Measurements from ENCODE around the gene NAPA.

Gene NAPA

DNA sequence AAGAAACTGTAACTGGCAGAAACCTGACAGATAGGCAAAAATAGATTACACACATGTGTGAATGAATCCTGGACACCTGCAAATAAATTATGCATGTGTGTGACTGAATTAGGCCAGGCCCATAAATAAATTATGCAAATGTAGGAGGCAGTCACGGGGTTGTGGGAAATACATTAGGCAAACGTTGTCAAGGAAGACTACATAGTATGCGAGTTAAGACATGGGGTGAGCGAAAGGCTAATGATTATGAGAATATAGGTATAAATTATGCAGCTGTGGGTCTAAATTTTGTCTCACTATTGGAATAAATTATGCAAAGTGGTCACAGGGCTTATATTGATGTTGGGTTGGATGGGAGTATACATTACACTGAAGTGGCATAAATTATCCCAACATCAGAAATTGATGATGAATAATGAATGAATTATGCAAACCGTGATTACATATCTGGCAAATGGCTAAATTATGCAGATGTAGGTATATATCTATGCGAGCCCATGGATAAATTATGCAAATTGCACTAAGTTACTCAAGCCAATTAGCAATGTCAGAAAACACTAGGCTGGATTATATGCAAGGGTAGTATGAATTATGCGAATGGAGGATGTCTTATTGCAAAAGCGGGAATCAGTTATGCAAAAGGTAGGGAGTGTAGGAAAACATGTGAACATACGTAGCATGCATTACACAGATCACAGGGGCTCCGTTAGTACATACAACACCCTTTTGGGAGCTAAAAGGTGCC lies 50.0 kb downstream of the NAPA start:
- no peak for DNase-seq (ENCODE audit: low read depth in 2 of 3, low spot score in 2 of 3)

DNA sequence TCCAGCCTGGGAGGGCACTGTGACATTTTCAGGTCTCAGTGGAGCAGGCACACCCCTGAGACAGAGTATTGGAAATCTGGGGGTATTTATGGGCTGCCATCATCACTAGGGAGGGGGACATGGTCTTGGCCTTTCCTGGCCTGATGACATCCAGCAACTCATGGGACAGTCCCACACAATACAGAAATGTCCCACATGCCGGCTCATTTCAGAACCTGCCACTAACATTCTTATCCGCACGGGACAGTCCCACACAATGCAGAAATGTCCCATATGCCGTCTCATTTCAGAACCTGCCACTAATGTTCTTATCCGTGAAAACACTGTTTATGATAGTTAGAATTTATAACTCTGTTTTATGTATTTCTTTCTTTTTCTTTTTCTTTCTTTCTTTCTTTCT lies 53.0 kb downstream of the NAPA start:
- no peak for DNase-seq (ENCODE audit: low read depth in 2 of 3, low spot score in 2 of 3)

DNA sequence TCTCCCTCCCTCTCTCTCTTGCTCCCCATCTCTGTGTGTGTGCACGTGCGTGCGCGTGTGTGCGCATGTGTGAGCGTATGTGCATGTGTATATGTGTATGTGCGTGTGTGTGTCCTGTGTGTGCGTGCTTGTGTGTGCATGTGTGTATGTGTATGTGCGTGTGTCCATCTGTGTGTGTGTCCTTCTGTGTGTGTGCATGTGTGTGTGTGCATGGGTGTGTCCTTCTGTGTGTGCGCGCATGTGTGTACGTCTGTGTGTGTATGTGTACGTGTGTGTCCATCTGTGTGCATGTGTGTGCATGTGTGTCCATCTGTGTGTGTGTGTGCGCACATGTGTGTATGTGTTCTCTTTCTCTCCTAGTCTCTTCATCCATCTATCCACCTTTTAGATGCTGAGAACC lies 55.4 kb downstream of the NAPA start:
- DNase-seq (ENCODE audit: low read depth in 2 of 3, low spot score in 2 of 3) = no peak

DNA sequence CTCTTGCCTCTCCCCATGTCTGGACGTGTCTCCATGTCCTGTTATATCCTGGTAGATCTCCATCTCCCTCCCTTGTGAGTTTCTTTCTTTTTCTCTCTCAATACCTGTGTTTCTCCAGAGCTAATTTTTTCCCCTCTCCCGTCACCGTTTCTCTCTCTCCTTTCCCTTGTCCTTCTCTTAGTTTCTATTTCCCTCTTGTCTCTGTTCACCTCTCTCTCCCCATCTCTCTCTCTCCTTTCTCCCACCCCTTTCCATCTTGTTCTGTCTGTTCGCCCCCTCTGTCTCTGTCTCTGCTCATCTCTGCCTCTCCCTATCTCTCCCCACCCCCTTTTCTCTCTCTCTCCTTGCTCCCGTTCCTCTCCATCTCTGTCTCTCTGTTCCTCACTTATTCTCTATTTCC lies 56.2 kb downstream of the NAPA start:
- DNase-seq (ENCODE audit: low read depth in 2 of 3, low spot score in 2 of 3) = no peak

DNA sequence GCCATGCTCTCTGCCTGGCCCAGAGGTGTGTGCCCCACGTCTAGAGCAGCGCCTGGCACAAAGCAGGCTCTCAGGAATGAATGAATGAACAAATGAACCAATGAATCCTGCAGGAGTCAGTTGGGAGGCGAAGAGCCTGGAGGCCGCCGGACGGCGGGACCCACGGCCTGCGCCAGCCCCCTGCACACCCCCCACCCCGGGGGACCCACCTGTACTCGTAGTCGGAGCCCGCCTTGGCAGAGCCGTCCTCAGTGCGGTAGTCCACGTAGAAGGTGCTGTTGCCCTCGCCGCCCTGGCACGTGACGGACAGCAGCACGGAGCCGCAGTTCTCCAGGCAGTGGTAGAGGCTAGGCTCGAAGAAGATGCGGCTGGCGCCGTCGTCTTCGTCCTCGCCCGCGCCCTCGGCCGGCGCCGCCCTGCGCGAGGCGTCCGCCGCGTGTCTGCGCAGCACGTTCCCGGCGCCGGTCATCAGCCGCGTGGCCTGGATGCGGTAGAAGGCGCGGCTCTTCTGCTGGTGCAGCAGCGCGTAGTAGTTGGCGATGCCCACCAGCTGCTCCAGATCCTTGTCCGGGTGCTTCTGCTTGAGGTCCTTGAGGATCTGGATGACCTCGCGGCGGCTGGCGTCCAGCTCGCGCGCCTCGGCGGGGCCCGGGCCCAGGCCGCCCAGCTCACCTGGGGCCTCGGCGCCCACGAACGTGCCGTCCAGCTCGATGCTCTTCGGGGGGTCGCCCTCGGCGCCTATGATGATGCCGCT lies 58.0 kb downstream of the NAPA start:
- DNase-seq (ENCODE audit: low read depth in 2 of 3, low spot score in 2 of 3) = no peak

DNA sequence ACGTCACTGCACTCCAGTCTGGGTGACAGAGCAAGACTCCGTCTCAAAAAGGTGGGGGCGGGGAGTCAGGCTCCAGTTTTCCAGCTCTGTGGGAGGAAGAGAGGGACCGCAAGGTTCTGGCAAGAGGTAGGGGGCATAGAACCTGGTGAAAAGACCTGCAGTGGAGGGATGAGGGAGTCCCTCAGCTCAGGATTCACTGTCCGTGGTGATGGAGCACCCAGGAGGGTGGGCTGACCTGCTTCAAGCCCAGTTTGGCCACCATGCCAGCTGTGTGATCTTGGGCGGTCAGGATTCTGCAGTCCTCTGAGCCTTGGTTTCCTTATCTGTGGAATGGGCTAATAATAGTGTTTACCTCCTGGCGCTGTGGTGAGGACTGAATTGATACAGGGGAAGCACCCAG lies 64.4 kb downstream of the NAPA start:
- no peak for DNase-seq (ENCODE audit: low read depth in 2 of 3, low spot score in 2 of 3)

DNA sequence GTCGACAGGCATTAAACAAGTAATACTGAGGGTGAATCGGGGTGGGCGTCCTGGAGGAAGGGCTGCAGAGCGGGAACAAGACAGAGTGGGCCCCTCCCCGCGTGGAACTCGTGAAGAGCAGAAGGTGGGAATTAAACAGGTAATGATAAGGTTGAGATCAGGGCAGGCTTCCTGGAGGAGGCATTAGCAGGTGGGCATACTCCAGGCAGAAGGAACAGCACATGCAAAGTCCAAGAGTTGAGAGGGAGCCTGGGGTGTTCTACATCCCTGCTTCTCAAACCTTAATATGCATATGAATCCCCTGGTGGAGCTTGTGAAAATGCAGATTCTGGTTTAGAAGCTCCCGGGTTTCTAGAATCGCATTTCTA lies 66.5 kb downstream of the NAPA start:
- DNase-seq (ENCODE audit: low read depth in 2 of 3, low spot score in 2 of 3) = no peak

DNA sequence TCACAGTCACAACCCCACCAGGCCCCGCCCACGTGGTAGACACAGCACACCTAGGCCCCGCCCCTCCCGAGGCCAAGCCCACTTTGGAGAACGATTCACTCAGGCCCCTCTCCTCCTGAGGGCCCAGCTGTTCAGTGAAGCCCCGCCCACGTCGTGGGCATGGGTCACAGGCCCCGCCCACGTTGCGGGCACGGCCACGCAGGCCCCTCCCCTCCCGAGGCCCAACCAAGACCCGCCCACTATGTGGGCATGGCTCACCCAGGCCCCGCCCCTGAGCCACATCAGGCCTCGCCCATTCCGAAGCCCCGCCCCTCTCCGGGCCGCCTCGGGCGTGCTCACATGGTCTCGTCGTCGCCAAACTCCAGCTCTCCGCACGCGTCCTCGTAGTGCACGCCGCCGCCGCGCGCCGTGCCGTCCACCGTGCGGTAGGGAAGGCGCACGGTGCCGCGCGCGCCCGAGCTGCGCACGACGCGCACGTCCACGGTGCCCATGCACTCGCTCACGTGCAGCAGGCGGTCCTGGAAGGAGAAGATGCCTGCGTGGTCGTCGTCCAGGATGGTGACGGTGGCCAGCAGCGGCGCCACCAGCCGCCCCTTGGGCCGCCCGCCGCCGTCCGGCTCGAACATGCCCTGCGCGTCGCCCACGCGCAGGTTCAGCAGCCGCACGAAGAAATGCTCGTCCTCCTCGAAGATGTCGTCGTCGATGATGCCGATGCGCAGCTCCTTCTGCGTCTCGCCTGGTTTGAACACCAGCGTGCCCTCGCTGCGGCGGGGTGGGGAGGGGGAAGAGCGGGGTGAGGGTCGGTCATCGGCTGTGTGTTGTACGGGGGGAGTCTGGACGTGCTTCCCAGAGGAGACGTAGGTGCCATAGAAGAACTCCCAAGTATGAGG lies 67.1 kb downstream of the NAPA start:
- peak in 2 of 3 experiments; percentile 22 to 57 for DNase-seq (ENCODE audit: low read depth in 2 of 3, low spot score in 2 of 3)

DNA sequence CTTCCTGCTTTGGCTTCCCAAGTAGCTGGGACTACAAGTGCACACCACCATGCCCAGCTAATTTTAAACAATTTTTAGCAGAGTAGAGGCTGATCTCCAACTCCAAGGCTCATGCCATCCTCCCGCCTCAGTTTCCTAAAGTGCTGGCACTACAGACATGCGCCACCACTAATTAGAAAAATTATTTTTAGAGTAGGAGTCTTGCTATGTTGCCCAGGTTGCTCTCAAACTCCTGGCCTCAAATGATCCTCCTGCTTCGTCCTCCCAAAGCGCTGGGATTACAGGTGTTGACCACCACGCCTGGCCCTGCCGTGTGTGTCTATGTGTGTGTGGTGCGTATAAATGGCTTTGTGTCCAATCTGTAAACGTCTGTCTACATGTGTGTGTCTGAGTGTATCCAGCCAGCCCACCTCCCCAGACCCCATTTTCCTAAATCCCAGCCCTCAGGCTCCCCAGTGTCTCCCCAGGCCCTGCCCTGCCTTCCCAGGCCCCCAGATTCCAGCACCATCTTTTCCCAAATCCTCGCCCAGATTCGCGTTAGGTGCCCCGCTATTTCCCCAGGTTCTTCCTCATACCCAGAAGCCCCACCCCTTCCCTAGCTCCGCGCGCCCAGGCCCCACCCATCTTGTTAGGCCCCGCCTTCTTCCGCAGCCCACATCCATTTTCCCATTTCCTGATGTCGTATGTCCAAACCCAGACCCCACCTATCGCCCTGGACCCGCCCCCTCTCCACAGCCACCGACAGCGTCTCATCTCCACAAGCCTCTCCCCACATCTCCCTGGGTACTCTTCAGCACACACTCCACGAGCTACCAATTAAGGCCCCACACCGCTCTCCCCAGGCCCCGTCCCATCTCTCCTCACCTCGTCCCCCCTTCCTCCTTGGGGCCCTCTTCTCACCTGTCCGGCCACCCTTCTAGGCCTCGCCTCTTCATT lies 68.1 kb downstream of the NAPA start:
- no peak for DNase-seq (ENCODE audit: low read depth in 2 of 3, low spot score in 2 of 3)

DNA sequence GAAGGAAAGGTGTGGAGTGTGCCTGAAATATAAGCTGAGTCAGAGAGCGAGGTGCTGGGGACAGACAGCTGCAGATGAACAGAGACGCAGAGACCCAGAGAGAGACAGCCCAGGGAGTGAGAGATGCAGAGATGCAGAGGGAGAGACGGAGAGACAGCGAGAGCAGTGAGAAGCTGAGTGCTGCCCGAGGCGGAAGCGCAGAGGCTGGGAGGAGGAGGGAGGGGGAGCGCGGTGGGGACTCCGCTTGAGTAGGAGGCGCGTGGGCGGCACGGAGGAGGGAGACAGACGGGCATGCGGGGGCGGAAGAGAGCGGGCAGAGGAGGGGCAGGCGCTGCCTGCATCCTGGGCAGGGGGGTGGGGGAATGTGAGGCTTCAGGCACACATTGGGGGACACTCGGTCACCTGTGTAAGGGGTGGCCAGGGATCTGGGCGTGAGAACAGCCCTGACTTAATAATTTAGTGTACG lies 68.9 kb downstream of the NAPA start:
- DNase-seq (ENCODE audit: low read depth in 2 of 3, low spot score in 2 of 3) = no peak

DNA sequence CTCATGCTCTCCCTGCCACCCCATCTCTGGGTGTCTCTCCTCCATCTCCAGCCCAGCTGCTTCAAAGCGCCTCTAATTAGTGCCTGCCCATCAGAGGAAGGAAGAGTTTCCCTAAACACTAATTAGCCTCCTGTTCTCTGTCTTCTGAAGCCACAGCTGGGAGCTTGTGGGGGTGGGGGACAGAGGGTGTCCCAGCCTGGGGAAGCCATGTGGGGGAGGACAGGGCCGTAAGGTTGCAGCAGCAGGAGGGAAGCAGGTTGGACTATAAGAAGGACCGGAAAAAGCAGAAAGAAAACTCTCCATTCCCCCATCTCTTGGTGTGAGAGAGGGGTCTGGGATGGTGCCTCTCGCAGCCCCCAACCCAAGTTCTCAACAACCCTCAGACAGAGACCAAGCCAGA lies 69.3 kb downstream of the NAPA start:
- DNase-seq (ENCODE audit: low read depth in 2 of 3, low spot score in 2 of 3) = no peak

DNA sequence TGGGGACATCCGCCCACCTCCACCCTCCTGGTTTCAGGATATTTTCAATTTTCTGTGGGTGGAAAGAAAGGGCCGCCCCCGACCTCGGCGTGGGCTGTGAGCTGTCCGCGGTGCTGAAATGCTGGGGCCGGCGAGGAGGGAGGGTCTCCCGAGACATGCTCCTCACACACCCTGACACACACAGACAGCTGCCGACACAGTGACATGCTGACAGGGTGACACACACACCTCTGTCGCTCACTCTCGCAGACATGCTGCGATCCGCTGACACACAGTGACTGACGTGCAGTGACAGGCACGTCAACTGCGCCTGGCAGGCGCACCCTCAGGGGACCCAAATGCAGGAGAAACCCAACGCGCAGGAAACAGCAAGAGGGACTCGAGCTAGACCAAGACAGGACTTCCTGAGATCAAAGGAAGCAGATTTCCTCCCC lies 70.5 kb downstream of the NAPA start:
- DNase-seq (ENCODE audit: low read depth in 2 of 3, low spot score in 2 of 3) = no peak

DNA sequence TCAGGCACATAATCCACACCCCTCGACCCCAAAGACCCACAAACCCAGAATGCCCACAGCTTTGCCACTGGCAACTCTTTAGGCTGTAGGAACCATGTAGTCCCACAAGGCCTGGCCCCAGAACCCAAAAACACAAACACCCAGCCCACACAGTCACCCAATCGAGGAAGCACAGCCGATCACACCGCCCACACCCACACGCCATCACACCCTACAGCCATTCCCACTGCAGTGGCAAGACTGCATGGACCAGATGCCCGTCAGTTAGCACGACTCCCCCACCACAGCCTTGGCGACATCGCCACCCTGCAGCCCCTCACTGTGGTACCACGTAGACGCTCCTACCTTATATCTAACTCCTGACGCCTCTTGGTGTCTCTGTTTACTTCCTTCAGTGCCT lies 71.5 kb downstream of the NAPA start:
- no peak for DNase-seq (ENCODE audit: low read depth in 2 of 3, low spot score in 2 of 3)

DNA sequence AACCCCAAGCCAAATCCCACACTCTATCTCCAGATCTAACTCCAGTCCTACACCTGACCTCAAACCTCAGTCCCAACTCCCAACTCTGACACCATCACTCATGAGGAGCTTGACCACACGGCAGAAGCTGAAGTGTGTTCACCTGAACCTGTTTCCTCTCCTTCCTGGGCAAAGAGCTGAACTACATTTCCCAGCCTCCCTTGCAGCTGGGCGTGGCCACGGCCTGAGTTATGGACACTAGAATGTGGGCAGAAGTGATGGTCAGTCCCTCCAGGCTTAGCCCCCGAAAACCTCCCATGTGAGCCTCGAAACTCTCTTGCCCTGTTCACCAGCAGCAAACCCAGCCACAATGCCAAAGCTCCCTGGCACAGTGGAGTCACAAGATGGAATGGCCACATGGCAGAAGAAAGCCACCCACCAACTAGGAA lies 76.1 kb downstream of the NAPA start:
- DNase-seq (ENCODE audit: low read depth in 2 of 3, low spot score in 2 of 3) = no peak

Measured in activated CD8-positive, alpha-beta memory T cell treated with anti-CD3 and anti-CD28 coated beads for 48 hours (primary cell).